Immature natural killer cell (primary cell): ENCODE measurements around the gene KCNA5. TPM values are rescaled to one million over a fixed set of nuclear protein-coding genes. Genes with fewer than 3 reads are reported as not detected.

Source experiments
- DNase-seq, 3 donors: peaks; one replicate each; pipeline ENCODE4 v3.0.0; 2022; ENCODE audit warnings: mixed read lengths in 1 of 3
- H3K27ac Mint-ChIP-seq, 6 donors: one replicate each; pipeline ENCODE4 v1.8.0; 2020; ENCODE audit warnings: mixed read lengths in 6 of 6, mild to moderate bottlenecking in 5 of 6, inconsistent platforms in 4 of 6, moderate library complexity in 3 of 6
- H3K27me3 Mint-ChIP-seq, 3 donors: one replicate each; pipeline ENCODE4 v1.8.0; 2020 to 2021; ENCODE audit warnings: low read depth in 3 of 3, mild to moderate bottlenecking in 3 of 3, mixed read lengths in 3 of 3, moderate library complexity in 3 of 3, inconsistent platforms in 1 of 3
- H3K36me3 Mint-ChIP-seq, 3 donors: one replicate each; pipeline ENCODE4 v1.8.0; 2020; ENCODE audit warnings: mixed read lengths in 3 of 3, inconsistent platforms in 2 of 3, mild to moderate bottlenecking in 2 of 3
- H3K4me1 Mint-ChIP-seq, 2 donors: one replicate each; pipeline ENCODE4 v1.8.0; 2020; ENCODE audit warnings: inconsistent platforms in 2 of 2, mild to moderate bottlenecking in 2 of 2, mixed read lengths in 2 of 2, moderate library complexity in 1 of 2
- H3K4me3 Mint-ChIP-seq, 5 donors: one replicate each; pipeline ENCODE4 v1.8.0; 2020; ENCODE audit warnings: mild to moderate bottlenecking in 5 of 5, mixed read lengths in 5 of 5, inconsistent platforms in 3 of 5, moderate library complexity in 3 of 5
- H3K9me3 Mint-ChIP-seq, 6 donors: one replicate each; pipeline ENCODE4 v1.8.0; 2020; ENCODE audit warnings: mild to moderate bottlenecking in 6 of 6, mixed read lengths in 6 of 6, inconsistent platforms in 4 of 6, moderate library complexity in 3 of 6
- polyA plus RNA-seq, 3 donors: library from polyadenylated mRNA; unstranded; fragments of 300-500 nt; fragmentation: Illumina TruSeq; gene quantifications; one replicate each; pipeline ENCODE4 v1.2.3, GENCODE V29; 2021

KCNA5 gene
- polyA plus RNA-seq, 3 donors from 2014 or later = 1.1 TPM; not detected in 2

GRCh38 chr12:5016526-5016925, 27.2 kb upstream of the KCNA5 start:
- Mint-ChIP-seq H3K36me3 (no peaks in the 10 kb centered on the region), H3K4me1 (no peaks in the 10 kb centered on the region), H3K4me3 (no peak overlapping the region), H3K27ac (no peak overlapping the region), H3K27me3 (peaks cover 1 to 18% (median 4%) of the 10 kb centered on the region in 3 donors), H3K9me3 (no peaks in the 10 kb centered on the region)
- no peak for DNase-seq

- Mint-ChIP-seq H3K27ac (no peak overlapping the region), H3K4me1 (no peaks in the 10 kb centered on the region), H3K4me3 (no peak overlapping the region), H3K36me3 (no peaks in the 10 kb centered on the region), H3K27me3 (peaks cover 1 to 14% (median 8%) of the 10 kb centered on the region in 3 donors), H3K9me3 (no peaks in the 10 kb centered on the region)
- no peak for DNase-seq
Measured at GRCh38 chr12:5017638-5018348, 25.9 kb upstream of the KCNA5 start.

DNA sequence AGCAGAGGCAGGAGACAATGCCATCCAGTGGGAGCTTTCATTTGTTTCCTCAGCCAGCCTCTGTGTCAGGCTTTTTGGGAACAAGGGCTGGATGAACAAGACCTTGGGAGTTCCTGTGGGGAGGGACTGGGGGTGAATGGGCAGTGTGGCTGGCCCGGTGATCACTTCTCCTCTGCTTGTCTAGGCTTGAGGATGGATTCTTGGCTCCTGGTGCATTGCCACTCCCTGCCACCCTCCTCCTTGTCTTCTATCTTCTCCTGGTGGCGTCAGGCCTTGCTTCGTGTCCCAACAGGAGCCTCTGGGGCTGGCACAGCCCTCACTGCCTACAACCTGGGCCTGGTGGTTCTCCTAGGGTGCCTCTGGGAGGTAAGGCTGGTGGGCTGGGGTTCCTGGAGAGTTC, 25.0 kb upstream of the KCNA5 start:
- DNase-seq = no peak
- no peak overlapping the region for H3K27ac Mint-ChIP-seq
- no peaks in the 10 kb centered on the region for H3K36me3 Mint-ChIP-seq
- H3K27me3 Mint-ChIP-seq = peaks cover 3 to 12% (median 8%) of the 10 kb centered on the region in 3 donors
- H3K4me3 Mint-ChIP-seq = no peak overlapping the region
- no peaks in the 10 kb centered on the region for H3K4me1 Mint-ChIP-seq
- no peaks in the 10 kb centered on the region for H3K9me3 Mint-ChIP-seq

DNA sequence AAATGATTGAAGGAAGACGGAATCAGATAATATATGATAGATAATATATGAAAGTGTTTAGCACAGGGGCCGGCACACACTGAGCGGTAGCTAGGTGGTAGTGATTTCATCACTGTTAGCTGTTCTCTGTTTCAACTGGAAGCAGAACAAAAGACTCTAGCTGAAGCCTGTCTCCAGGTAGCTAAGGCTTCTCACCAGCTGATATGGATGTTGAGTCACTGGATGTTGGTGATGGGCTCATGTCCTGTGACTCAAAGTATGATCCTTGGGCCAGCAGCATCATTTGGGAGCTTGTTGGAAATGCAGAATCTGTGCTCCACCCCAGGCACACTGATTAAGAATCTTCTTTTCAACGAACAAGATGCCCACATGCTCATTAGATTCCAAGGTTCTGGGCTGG, 21.7 kb upstream of the KCNA5 start:
- Mint-ChIP-seq H3K27ac (no peak overlapping the region), H3K4me3 (no peak overlapping the region), H3K36me3 (no peaks in the 10 kb centered on the region), H3K4me1 (no peaks in the 10 kb centered on the region), H3K9me3 (no peaks in the 10 kb centered on the region), H3K27me3 (peaks cover 1 to 13% (median 6%) of the 10 kb centered on the region in 3 donors)
- no peak for DNase-seq

DNA sequence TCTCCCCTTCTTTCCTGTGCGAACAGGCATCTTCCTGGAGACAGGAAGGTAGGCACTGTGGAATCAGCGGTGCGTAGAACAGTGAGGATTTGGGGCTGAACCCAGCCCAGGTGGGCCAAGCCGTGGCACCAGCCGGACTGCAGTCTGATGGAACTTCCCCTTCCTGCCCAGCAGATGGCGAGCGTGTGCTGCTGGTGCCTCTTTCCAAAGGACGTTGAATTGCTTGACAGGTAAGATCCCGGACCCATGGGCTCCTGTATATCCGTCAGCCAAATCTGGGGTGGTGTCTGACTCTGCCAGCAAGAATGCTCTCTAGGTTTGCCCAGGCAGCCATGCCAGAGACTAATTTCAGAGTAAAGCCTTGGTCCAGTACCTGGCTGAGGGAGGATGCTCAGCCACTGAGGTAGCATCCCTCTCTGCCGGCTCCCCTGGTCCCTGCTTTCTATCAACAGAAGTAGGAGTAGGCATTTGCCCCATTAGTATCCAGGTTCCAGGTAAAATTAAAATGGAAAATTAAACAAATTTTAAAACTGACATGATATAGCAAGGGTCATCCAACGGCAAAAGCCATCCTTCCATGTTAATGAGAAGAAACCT, 21.1 kb upstream of the KCNA5 start:
- Mint-ChIP-seq H3K4me3 (no peak overlapping the region), H3K36me3 (no peaks in the 10 kb centered on the region), H3K27me3 (peaks cover 1 to 13% (median 4%) of the 10 kb centered on the region in 3 donors), H3K9me3 (no peaks in the 10 kb centered on the region), H3K27ac (no peak overlapping the region), H3K4me1 (no peaks in the 10 kb centered on the region)
- peak in 1 of 3 donors; percentile 2 for DNase-seq

GRCh38 chr12:5023842-5024241, 19.8 kb upstream of the KCNA5 start:
- Mint-ChIP-seq H3K4me1 (no peaks in the 10 kb centered on the region), H3K27me3 (peaks cover 4 to 12% (median 8%) of the 10 kb centered on the region in 3 donors), H3K36me3 (no peaks in the 10 kb centered on the region), H3K27ac (no peak overlapping the region), H3K4me3 (no peak overlapping the region), H3K9me3 (no peaks in the 10 kb centered on the region)
- DNase-seq = no peak

DNA sequence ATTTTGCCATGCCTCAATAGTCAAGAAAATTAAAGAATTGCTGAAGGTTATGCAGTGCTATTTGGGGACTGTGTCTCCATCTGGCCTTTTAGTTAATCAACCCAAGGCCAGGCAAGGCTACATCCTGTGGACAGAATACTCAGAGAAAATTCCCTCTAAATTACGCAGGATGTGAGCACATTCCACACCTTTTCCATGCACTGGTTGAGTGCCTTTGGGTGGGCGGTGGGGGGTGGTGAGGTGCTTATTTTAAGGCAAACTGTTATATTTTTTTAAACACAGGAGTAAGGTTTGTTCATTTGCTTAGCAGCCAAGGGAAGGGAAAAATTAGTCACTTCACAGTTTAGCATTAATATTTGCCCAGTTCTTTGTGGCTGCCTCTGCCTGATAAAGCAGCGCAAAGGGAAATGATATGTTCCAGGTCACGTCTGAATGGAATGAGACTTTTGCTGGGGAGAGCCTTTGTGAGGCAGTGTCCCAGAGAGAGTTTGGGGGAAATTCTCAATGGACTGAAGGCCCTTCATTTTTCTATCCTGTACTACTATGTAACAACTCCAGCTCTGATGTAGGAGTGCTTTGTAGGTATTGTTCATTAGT, 17.2 kb upstream of the KCNA5 start:
- H3K4me3 Mint-ChIP-seq = no peak overlapping the region
- peaks cover 4 to 10% (median 6%) of the 10 kb centered on the region in 3 donors for H3K27me3 Mint-ChIP-seq
- no peaks in the 10 kb centered on the region for H3K36me3 Mint-ChIP-seq
- no peaks in the 10 kb centered on the region for H3K4me1 Mint-ChIP-seq
- no peak for DNase-seq
- no peaks in the 10 kb centered on the region for H3K9me3 Mint-ChIP-seq
- no peak overlapping the region for H3K27ac Mint-ChIP-seq

- Mint-ChIP-seq H3K9me3 (no peaks in the 10 kb centered on the region), H3K27ac (no peak overlapping the region), H3K4me3 (no peak overlapping the region), H3K4me1 (no peaks in the 10 kb centered on the region), H3K27me3 (peaks cover 4 to 8% (median 6%) of the 10 kb centered on the region in 3 donors), H3K36me3 (no peaks in the 10 kb centered on the region)
- DNase-seq = no peak
Measured at GRCh38 chr12:5027046-5027821, 16.4 kb upstream of the KCNA5 start.

GRCh38 chr12:5030066-5030465, 13.6 kb upstream of the KCNA5 start:
- no peaks in the 10 kb centered on the region for H3K4me1 Mint-ChIP-seq
- H3K27ac Mint-ChIP-seq = no peak overlapping the region
- H3K4me3 Mint-ChIP-seq = no peak overlapping the region
- DNase-seq = no peak
- H3K27me3 Mint-ChIP-seq = peaks cover 0 to 8% (median 3%) of the 10 kb centered on the region in 3 donors
- no peaks in the 10 kb centered on the region for H3K36me3 Mint-ChIP-seq
- H3K9me3 Mint-ChIP-seq = no peaks in the 10 kb centered on the region

GRCh38 chr12:5031242-5031641, 12.4 kb upstream of the KCNA5 start:
- H3K4me1 Mint-ChIP-seq = no peaks in the 10 kb centered on the region
- no peak overlapping the region for H3K27ac Mint-ChIP-seq
- DNase-seq = no peak
- H3K9me3 Mint-ChIP-seq = no peaks in the 10 kb centered on the region
- H3K27me3 Mint-ChIP-seq = peaks cover 0 to 8% (median 3%) of the 10 kb centered on the region in 3 donors
- no peaks in the 10 kb centered on the region for H3K36me3 Mint-ChIP-seq
- no peak overlapping the region for H3K4me3 Mint-ChIP-seq

- Mint-ChIP-seq H3K27ac (no peak overlapping the region), H3K4me1 (no peaks in the 10 kb centered on the region), H3K4me3 (no peak overlapping the region)
Measured at GRCh38 chr12:5031958-5032357, 11.7 kb upstream of the KCNA5 start.

GRCh38 chr12:5032821-5033220, 10.9 kb upstream of the KCNA5 start:
- Mint-ChIP-seq H3K27me3 (peaks cover 0 to 8% (median 4%) of the 10 kb centered on the region in 3 donors), H3K4me1 (no peaks in the 10 kb centered on the region), H3K4me3 (no peak overlapping the region), H3K9me3 (no peaks in the 10 kb centered on the region), H3K27ac (no peak overlapping the region), H3K36me3 (no peaks in the 10 kb centered on the region)
- no peak for DNase-seq

More at GRCh38 chr12:5031958-5032357, 11.7 kb upstream of the KCNA5 start:
- no peak for DNase-seq
- no peaks in the 10 kb centered on the region for H3K36me3 Mint-ChIP-seq
- H3K9me3 Mint-ChIP-seq = no peaks in the 10 kb centered on the region
- H3K27me3 Mint-ChIP-seq = peaks cover 0 to 8% (median 3%) of the 10 kb centered on the region in 3 donors

GRCh38 chr12:5033883-5034282, 9.8 kb upstream of the KCNA5 start:
- no peak overlapping the region for H3K27ac Mint-ChIP-seq
- H3K4me1 Mint-ChIP-seq = no peaks in the 10 kb centered on the region
- no peak for DNase-seq
- no peaks in the 10 kb centered on the region for H3K9me3 Mint-ChIP-seq
- peaks cover 2 to 5% (median 3%) of the 10 kb centered on the region in 3 donors for H3K27me3 Mint-ChIP-seq
- H3K36me3 Mint-ChIP-seq = no peaks in the 10 kb centered on the region
- no peak overlapping the region for H3K4me3 Mint-ChIP-seq

- no peak overlapping the region for H3K4me3 Mint-ChIP-seq
- H3K4me1 Mint-ChIP-seq = no peaks in the 10 kb centered on the region
- peaks cover 2 to 5% (median 4%) of the 10 kb centered on the region in 3 donors for H3K27me3 Mint-ChIP-seq
- no peaks in the 10 kb centered on the region for H3K9me3 Mint-ChIP-seq
- no peak for DNase-seq
- no peak overlapping the region for H3K27ac Mint-ChIP-seq
- H3K36me3 Mint-ChIP-seq = no peaks in the 10 kb centered on the region
Measured at GRCh38 chr12:5034603-5035002, 9.1 kb upstream of the KCNA5 start.
